Endodermal cell (in vitro differentiated cells): ENCODE data around the gene BUD23. TPM values are rescaled to one million over a fixed set of nuclear protein-coding genes. Genes with fewer than 3 reads are reported as not detected.

Source experiments
- DNase-seq: peaks from one replicate; pipeline ENCODE4 v3.0.0-alpha.2; 2017
- H3K27ac ChIP-seq: 2 replicates; pipeline ENCODE4 v1.5.1; 2013; ENCODE audit warnings: mild to moderate bottlenecking, low read depth, low read length, moderate library complexity
- H3K27me3 ChIP-seq: 2 replicates; pipeline ENCODE4 v1.6.1; 2013; ENCODE audit warnings: mild to moderate bottlenecking, low read length, moderate library complexity; ENCODE audit not compliant: insufficient read depth, control insufficient read depth, poor library complexity, severe bottlenecking
- H3K36me3 ChIP-seq: 2 replicates; pipeline ENCODE4 v1.7.0; 2013; ENCODE audit warnings: mild to moderate bottlenecking, low read length, moderate library complexity; ENCODE audit not compliant: control insufficient read depth, insufficient read depth
- H3K4me1 ChIP-seq: one replicate; pipeline ENCODE4 v1.7.0; 2013; ENCODE audit warnings: low read length; ENCODE audit not compliant: control insufficient read depth, insufficient read depth
- H3K4me3 ChIP-seq: 2 replicates; pipeline ENCODE4 v1.5.1; 2013; ENCODE audit warnings: mild to moderate bottlenecking, low read length, moderate library complexity
- H3K9ac ChIP-seq: 2 replicates; pipeline ENCODE4 v1.6.1; 2013; ENCODE audit warnings: mild to moderate bottlenecking, low read length, moderate library complexity; ENCODE audit not compliant: poor library complexity, severe bottlenecking; ENCODE audit errors: extremely low read depth
- H3K9me3 ChIP-seq: 2 replicates; pipeline ENCODE4 v1.6.1; 2013; ENCODE audit warnings: mild to moderate bottlenecking, low read length, moderate library complexity; ENCODE audit not compliant: control insufficient read depth
- H3K27ac Mint-ChIP-seq: 2 replicates; pipeline ENCODE4 v1.8.0; 2020; ENCODE audit warnings: mixed read lengths
- H3K27me3 Mint-ChIP-seq: 2 replicates; pipeline ENCODE4 v1.8.0; 2021; ENCODE audit warnings: mild to moderate bottlenecking, mixed read lengths; ENCODE audit not compliant: insufficient read depth
- H3K36me3 Mint-ChIP-seq: 2 replicates; pipeline ENCODE4 v1.8.0; 2020; ENCODE audit warnings: low read depth, mixed read lengths
- H3K4me1 Mint-ChIP-seq: 2 replicates; pipeline ENCODE4 v1.8.0; 2020; ENCODE audit warnings: mixed read lengths
- H3K4me3 Mint-ChIP-seq: 2 replicates; pipeline ENCODE4 v1.8.0; 2020; ENCODE audit warnings: mild to moderate bottlenecking, moderate library complexity, mixed read lengths
- H3K9me3 Mint-ChIP-seq: 2 replicates; pipeline ENCODE4 v1.8.0; 2020; ENCODE audit warnings: mild to moderate bottlenecking, mixed read lengths
- WGBS, 2 experiments: methylation state at CpG; one replicate each; pipeline versions ENCODE4 v1.1.5 to v1.1.7; 2013; ENCODE audit warnings: missing lambda C conversion rate in 2 of 2, mixed read lengths in 1 of 2; ENCODE audit not compliant: insufficient coverage in 1 of 2, insufficient read length in 1 of 2; 5-methylcytosine and 5-hydroxymethylcytosine counted together
- total RNA-seq, 2 donors: library from RNA; stranded (reverse); fragmentation: NEBNext Ultra II Directional in 1 of 2; extraction: Animal tissue kit (Norgen Biotek cat#: 25700) in 1 of 2; gene quantifications; 2 replicates in 1 of 2; 3 replicates in 1 of 2; pipeline ENCODE4 v1.2.1, GENCODE V29; 2021
- TF ChIP-seq, protein P1 (sequence below): fragments of 200-600 bp; sonication (generic); conservative IDR thresholded peaks from 2 replicates; pipeline ENCODE4 v1.5.0; 2021; ENCODE audit warnings: antibody characterized with exemption, mild to moderate bottlenecking

Gene BUD23
- total RNA-seq, 2 donors from 2014 or later, result 62.2 to 67.2 TPM

GRCh38 chr7:73705551-73705920 is 22.1 kb downstream of the BUD23 start:
- no peaks in the 10 kb centered on the region for H3K4me1 ChIP-seq
- WGBS, 2 experiments, result 91 to 94% methylated on average over 5 to 10 of the region's 10 CpGs
- no peaks in the 10 kb centered on the region for H3K27me3 ChIP-seq
- no peak overlapping the region for H3K27ac ChIP-seq
- peaks cover 6% of the 10 kb centered on the region for H3K4me1 Mint-ChIP-seq
- TF ChIP-seq, protein P1, sequence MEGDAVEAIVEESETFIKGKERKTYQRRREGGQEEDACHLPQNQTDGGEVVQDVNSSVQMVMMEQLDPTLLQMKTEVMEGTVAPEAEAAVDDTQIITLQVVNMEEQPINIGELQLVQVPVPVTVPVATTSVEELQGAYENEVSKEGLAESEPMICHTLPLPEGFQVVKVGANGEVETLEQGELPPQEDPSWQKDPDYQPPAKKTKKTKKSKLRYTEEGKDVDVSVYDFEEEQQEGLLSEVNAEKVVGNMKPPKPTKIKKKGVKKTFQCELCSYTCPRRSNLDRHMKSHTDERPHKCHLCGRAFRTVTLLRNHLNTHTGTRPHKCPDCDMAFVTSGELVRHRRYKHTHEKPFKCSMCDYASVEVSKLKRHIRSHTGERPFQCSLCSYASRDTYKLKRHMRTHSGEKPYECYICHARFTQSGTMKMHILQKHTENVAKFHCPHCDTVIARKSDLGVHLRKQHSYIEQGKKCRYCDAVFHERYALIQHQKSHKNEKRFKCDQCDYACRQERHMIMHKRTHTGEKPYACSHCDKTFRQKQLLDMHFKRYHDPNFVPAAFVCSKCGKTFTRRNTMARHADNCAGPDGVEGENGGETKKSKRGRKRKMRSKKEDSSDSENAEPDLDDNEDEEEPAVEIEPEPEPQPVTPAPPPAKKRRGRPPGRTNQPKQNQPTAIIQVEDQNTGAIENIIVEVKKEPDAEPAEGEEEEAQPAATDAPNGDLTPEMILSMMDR, result no peak
- H3K36me3 Mint-ChIP-seq, result peaks cover 19% of the 10 kb centered on the region
- H3K27ac Mint-ChIP-seq, result no peak overlapping the region
- no peaks in the 10 kb centered on the region for H3K27me3 Mint-ChIP-seq
- H3K9me3 Mint-ChIP-seq, result no peaks in the 10 kb centered on the region
- H3K9me3 ChIP-seq, result no peaks in the 10 kb centered on the region
- H3K4me3 Mint-ChIP-seq, result no peak overlapping the region
- no peak for DNase-seq
- no peak overlapping the region for H3K9ac ChIP-seq
- peaks cover 19% of the 10 kb centered on the region for H3K36me3 ChIP-seq
- H3K4me3 ChIP-seq, result no peak overlapping the region

- H3K9me3 Mint-ChIP-seq, result no peaks in the 10 kb centered on the region
- H3K27ac ChIP-seq, result no peak overlapping the region
- no peaks in the 10 kb centered on the region for H3K27me3 ChIP-seq
- 89 to 90% methylated on average over 14 to 25 of the region's 25 CpGs for WGBS, 2 experiments
- no peak overlapping the region for H3K4me3 ChIP-seq
- peaks cover 19% of the 10 kb centered on the region for H3K36me3 ChIP-seq
- no peak for DNase-seq
- no peaks in the 10 kb centered on the region for H3K9me3 ChIP-seq
- H3K36me3 Mint-ChIP-seq, result peaks cover 18% of the 10 kb centered on the region
- no peak overlapping the region for H3K4me3 Mint-ChIP-seq
- H3K4me1 Mint-ChIP-seq, result peaks cover 6% of the 10 kb centered on the region
- TF ChIP-seq, protein P1, result no peak
- H3K27me3 Mint-ChIP-seq, result no peaks in the 10 kb centered on the region
- no peaks in the 10 kb centered on the region for H3K4me1 ChIP-seq
- no peak overlapping the region for H3K9ac ChIP-seq
- no peak overlapping the region for H3K27ac Mint-ChIP-seq
Measured at GRCh38 chr7:73706126-73707044, 23.0 kb downstream of the BUD23 start.

DNA sequence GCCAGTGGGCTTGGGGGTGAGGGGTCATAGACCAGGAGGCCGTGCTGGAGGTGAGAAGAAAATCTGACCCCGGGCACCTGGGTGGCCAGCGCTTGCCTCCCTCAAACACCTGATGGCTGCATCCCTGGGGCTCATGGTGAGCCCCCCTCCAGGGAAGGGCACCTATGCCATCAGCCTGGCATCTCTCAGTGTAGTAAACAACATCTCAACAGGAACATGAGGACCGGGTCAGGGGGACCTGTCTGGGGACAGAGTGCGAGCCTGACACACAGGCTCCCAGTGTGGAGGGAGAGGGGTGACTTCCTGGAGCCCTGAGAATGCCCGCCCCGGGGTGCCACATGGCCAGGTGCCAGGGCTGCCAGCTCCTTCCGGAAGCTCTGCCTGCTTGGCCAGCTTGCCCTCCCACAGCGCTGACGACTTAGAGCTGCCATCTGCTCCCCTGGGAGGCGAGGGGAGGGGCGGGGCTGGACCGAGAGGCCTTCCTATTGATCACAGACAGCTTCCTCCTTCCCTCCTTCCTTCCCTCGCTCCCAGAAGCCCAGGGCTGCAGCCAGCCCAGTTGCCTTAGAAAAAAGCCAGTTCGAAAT is 23.7 kb downstream of the BUD23 start:
- H3K27me3 Mint-ChIP-seq, result no peaks in the 10 kb centered on the region
- WGBS, 2 experiments, result 78 to 89% methylated on average over 11 to 15 of the region's 15 CpGs
- no peaks in the 10 kb centered on the region for H3K4me1 ChIP-seq
- H3K9me3 Mint-ChIP-seq, result no peaks in the 10 kb centered on the region
- H3K36me3 ChIP-seq, result peaks cover 12% of the 10 kb centered on the region
- peaks cover 6% of the 10 kb centered on the region for H3K4me1 Mint-ChIP-seq
- H3K36me3 Mint-ChIP-seq, result peaks cover 11% of the 10 kb centered on the region
- H3K4me3 Mint-ChIP-seq, result no peak overlapping the region
- no peak overlapping the region for H3K27ac Mint-ChIP-seq
- no peaks in the 10 kb centered on the region for H3K9me3 ChIP-seq
- no peaks in the 10 kb centered on the region for H3K27me3 ChIP-seq
- no peak overlapping the region for H3K27ac ChIP-seq
- DNase-seq, result no peak
- no peak overlapping the region for H3K4me3 ChIP-seq
- no peak overlapping the region for H3K9ac ChIP-seq
- TF ChIP-seq, protein P1, result no peak
